Activated T-cell treated with anti-CD3 and anti-CD28 coated beads for 4 hours (primary cell): ENCODE measurements around the gene ATP6V1G3.
"Not testable (repeated sequence)": the region's sequence is repeated elsewhere in the genome, so short reads cannot be mapped to it uniquely, and the experiment has no call there.

Experiments used
- DNase-seq: peaks from one replicate; pipeline ENCODE4 v3.0.0-alpha.2; 2020

The ATP6V1G3 gene

GRCh38 chr1:198541737-198542136, 1.3 kb upstream of the ATP6V1G3 start:
- DNase-seq = no peak

- DNase-seq = no peak
Measured at GRCh38 chr1:198538579-198539364, 1.7 kb downstream of the ATP6V1G3 start.

GRCh38 chr1:198535631-198536030, 4.8 kb downstream of the ATP6V1G3 start:
- no peak for DNase-seq

GRCh38 chr1:198534548-198535418, 5.7 kb downstream of the ATP6V1G3 start:
- no peak for DNase-seq

GRCh38 chr1:198531891-198532290, 8.6 kb downstream of the ATP6V1G3 start:
- DNase-seq = no peak

- DNase-seq = no peak
Measured at GRCh38 chr1:198530953-198531352, 9.5 kb downstream of the ATP6V1G3 start.

- no peak for DNase-seq
Measured at GRCh38 chr1:198529414-198529813, 11.1 kb downstream of the ATP6V1G3 start.

GRCh38 chr1:198528364-198528763, 12.1 kb downstream of the ATP6V1G3 start:
- no peak for DNase-seq

- DNase-seq = no peak
Measured at GRCh38 chr1:198524556-198524955, 15.9 kb downstream of the ATP6V1G3 start.

GRCh38 chr1:198524127-198524526, 16.4 kb downstream of the ATP6V1G3 start:
- DNase-seq = not testable (repeated sequence)

- DNase-seq = no peak
Measured at GRCh38 chr1:198523182-198523950, 17.1 kb downstream of the ATP6V1G3 start.

GRCh38 chr1:198520524-198521254, 19.8 kb downstream of the ATP6V1G3 start:
- no peak for DNase-seq

GRCh38 chr1:198519639-198520501, 20.6 kb downstream of the ATP6V1G3 start:
- no peak for DNase-seq

GRCh38 chr1:198517623-198518199, 22.8 kb downstream of the ATP6V1G3 start:
- DNase-seq = no peak

GRCh38 chr1:198500096-198500495, 40.4 kb downstream of the ATP6V1G3 start:
- no peak for DNase-seq

GRCh38 chr1:198499588-198499987, 40.9 kb downstream of the ATP6V1G3 start:
- no peak for DNase-seq

GRCh38 chr1:198498881-198499280, 41.6 kb downstream of the ATP6V1G3 start:
- DNase-seq = no peak

- DNase-seq = no peak
Measured at GRCh38 chr1:198498103-198498385, 42.4 kb downstream of the ATP6V1G3 start.

GRCh38 chr1:198497326-198498102, 43.0 kb downstream of the ATP6V1G3 start:
- no peak for DNase-seq
